ENCODE data around the gene CIDEC.

The CIDEC gene

DNA sequence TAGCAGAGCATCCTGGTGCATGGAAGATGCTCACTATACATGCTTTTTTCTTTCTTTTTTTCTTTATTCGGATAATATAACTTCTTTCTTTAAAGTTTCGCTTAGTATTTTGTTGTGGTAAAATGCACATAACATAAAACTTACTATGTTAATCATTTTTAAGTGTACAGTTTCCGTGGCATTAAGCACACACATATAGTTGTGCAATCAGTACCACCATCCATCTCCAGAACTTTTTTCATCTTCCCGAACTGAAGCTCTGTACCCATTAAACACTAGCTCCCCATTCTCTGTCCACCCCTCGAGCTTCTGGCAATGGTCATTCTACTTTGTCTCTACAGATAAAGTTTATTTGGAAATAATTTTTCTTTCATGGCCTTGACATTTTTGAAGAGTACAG, 9.4 kb upstream of the CIDEC start:
- Histone ChIP-seq H3K9me2 (replicated peaks; ENCODE audit: control insufficient read depth, low read length) (no peaks in the 10 kb centered on the region), H3F3A (ENCODE audit: control insufficient read depth, insufficient read depth) (peaks cover 9% of the 10 kb centered on the region; the same call in 1 of the 2 replicates), H3K27me3 (ENCODE audit: control insufficient read depth, low read length) (no peaks in the 10 kb centered on the region), H3K36me3 (ENCODE audit: control insufficient read depth, low read length) (peaks cover 38% of the 10 kb centered on the region), H3K27ac (ENCODE audit: low read depth, low read length) (no peak overlapping the region), H3K9me3 (ENCODE audit: control insufficient read depth, insufficient read depth, low read length) (no peaks in the 10 kb centered on the region), H3K4me1 (ENCODE audit: control insufficient read depth, low read length) (peaks cover 25% of the 10 kb centered on the region), H3K4me3 (ENCODE audit: low read length) (no peak overlapping the region), H3K4me2 (ENCODE audit: low read length) (no peak overlapping the region), H3K79me2 (ENCODE audit: control insufficient read depth, low read length) (peaks cover 40% of the 10 kb centered on the region), H4K20me1 (ENCODE audit: control insufficient read depth, insufficient read depth, low read depth, low read length) (peaks cover 13% of the 10 kb centered on the region; the same call in 1 of the 2 replicates)
- TF ChIP-seq, protein P1, sequence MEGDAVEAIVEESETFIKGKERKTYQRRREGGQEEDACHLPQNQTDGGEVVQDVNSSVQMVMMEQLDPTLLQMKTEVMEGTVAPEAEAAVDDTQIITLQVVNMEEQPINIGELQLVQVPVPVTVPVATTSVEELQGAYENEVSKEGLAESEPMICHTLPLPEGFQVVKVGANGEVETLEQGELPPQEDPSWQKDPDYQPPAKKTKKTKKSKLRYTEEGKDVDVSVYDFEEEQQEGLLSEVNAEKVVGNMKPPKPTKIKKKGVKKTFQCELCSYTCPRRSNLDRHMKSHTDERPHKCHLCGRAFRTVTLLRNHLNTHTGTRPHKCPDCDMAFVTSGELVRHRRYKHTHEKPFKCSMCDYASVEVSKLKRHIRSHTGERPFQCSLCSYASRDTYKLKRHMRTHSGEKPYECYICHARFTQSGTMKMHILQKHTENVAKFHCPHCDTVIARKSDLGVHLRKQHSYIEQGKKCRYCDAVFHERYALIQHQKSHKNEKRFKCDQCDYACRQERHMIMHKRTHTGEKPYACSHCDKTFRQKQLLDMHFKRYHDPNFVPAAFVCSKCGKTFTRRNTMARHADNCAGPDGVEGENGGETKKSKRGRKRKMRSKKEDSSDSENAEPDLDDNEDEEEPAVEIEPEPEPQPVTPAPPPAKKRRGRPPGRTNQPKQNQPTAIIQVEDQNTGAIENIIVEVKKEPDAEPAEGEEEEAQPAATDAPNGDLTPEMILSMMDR (IDR thresholded peaks at IDR 0.05; ENCODE audit: low read depth, low read length, poor library complexity, severe bottlenecking) = no peak
- no peak for TF ChIP-seq EZH2phosphoT487 (IDR thresholded peaks at IDR 0.05; ENCODE audit: borderline replicate concordance, low read length)

DNA sequence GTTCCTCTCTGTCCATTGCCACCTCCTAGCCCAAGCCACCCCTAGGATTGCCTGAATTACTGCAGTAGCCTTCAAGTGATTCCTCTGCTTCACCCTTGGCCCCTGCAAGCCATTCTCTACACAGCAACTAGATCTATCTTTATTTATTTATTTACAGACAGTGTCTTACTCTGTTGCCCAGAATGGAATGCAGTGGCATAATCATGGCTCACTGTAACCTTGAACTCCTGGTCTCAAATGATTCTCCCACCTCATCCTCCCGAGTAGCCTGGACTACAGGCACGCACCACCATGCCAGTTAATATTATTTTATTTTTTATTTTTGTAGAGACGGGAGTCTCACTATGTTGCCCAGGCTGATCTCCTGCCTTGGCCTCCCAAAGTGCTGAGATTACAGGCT, 8.5 kb upstream of the CIDEC start:
- Histone ChIP-seq H3K27ac (ENCODE audit: low read depth, low read length) (no peak overlapping the region), H3K27me3 (ENCODE audit: control insufficient read depth, low read length) (no peaks in the 10 kb centered on the region), H3K9me3 (ENCODE audit: control insufficient read depth, insufficient read depth, low read length) (no peaks in the 10 kb centered on the region), H3K4me2 (ENCODE audit: low read length) (no peak overlapping the region), H3K36me3 (ENCODE audit: control insufficient read depth, low read length) (peaks cover 29% of the 10 kb centered on the region), H4K20me1 (ENCODE audit: control insufficient read depth, insufficient read depth, low read depth, low read length) (peaks cover 10% of the 10 kb centered on the region; the same call in 1 of the 2 replicates), H3K79me2 (ENCODE audit: control insufficient read depth, low read length) (peaks cover 32% of the 10 kb centered on the region), H3K9me2 (replicated peaks; ENCODE audit: control insufficient read depth, low read length) (no peaks in the 10 kb centered on the region), H3K4me1 (ENCODE audit: control insufficient read depth, low read length) (peaks cover 18% of the 10 kb centered on the region), H3K4me3 (ENCODE audit: low read length) (no peak overlapping the region), H3F3A (ENCODE audit: control insufficient read depth, insufficient read depth) (0 out of 2 replicates have a peak, but pooled peaks cover 4% of the 10 kb centered on the region)
- TF ChIP-seq EZH2phosphoT487 (IDR thresholded peaks at IDR 0.05; ENCODE audit: borderline replicate concordance, low read length) = no peak
- TF ChIP-seq, protein P1 (IDR thresholded peaks at IDR 0.05; ENCODE audit: low read depth, low read length, poor library complexity, severe bottlenecking) = no peak

DNA sequence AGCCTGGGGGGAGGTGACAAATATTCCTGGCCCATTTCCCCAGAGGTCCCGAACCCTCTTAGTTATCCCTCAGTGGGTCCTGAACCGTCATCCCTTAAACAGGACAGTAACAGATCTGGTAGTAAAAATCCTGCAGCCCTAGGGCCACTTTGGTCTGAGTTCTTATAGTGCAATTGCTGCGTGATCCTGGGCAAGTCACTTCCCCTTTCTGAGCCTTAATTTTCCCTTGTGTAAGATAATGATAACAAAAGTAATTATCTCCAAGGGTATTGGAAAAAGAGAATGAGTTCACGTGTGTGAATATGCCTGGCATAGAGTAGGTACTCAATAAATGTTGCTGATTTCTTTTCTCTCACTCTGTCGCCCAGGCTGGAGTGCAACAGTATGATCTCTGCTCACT, 7.4 kb upstream of the CIDEC start:
- Histone ChIP-seq H3K27me3 (ENCODE audit: control insufficient read depth, low read length) (no peaks in the 10 kb centered on the region), H4K20me1 (ENCODE audit: control insufficient read depth, insufficient read depth, low read depth, low read length) (0 out of 2 replicates have a peak, but pooled peaks cover 4% of the 10 kb centered on the region), H3K4me3 (ENCODE audit: low read length) (no peak overlapping the region), H3K4me2 (ENCODE audit: low read length) (no peak overlapping the region), H3K79me2 (ENCODE audit: control insufficient read depth, low read length) (peaks cover 21% of the 10 kb centered on the region), H3F3A (ENCODE audit: control insufficient read depth, insufficient read depth) (0 out of 2 replicates have a peak, but pooled peaks cover 2% of the 10 kb centered on the region), H3K36me3 (ENCODE audit: control insufficient read depth, low read length) (peaks cover 19% of the 10 kb centered on the region), H3K9me2 (replicated peaks; ENCODE audit: control insufficient read depth, low read length) (no peaks in the 10 kb centered on the region), H3K4me1 (ENCODE audit: control insufficient read depth, low read length) (peaks cover 9% of the 10 kb centered on the region), H3K27ac (ENCODE audit: low read depth, low read length) (no peak overlapping the region), H3K9me3 (ENCODE audit: control insufficient read depth, insufficient read depth, low read length) (no peaks in the 10 kb centered on the region)
- TF ChIP-seq, protein P1 (IDR thresholded peaks at IDR 0.05; ENCODE audit: low read depth, low read length, poor library complexity, severe bottlenecking) = no peak
- TF ChIP-seq EZH2phosphoT487 (IDR thresholded peaks at IDR 0.05; ENCODE audit: borderline replicate concordance, low read length) = no peak

All from DOHH2 (cell line).